Right ventricle myocardium inferior (tissue), 1 donor: ENCODE results near the gene GJA1. TPM values are rescaled to one million over a fixed set of nuclear protein-coding genes. Genes with fewer than 3 reads are reported as not detected.
A peak's percentile ranks its signal among the peaks of the same experiment; 100 is the strongest.
"Not testable (repeated sequence)": the region's sequence is repeated elsewhere in the genome, so short reads cannot be mapped to it uniquely, and the experiment has no call there.

Experiments
- ATAC-seq: fragments of 200-7000 bp; cut with Tn5 transposase; one replicate; pipeline ENCODE4 v1.9.1; 2020; ENCODE audit warnings: mild to moderate bottlenecking, moderate library complexity
- DNase-seq: peaks from one replicate; pipeline ENCODE4 v3.0.0; 2021; ENCODE audit errors: missing footprints
- intact Hi-C: fragments of 100-400 bp; cut with DNase I; formaldehyde crosslinking; loops from one replicate; pipeline ENCODE4 v1.11.0; 2022
- total RNA-seq: library from RNA; stranded (reverse); fragmentation: NEBNext Ultra II Directional; extraction: Animal tissue kit (Norgen Biotek cat#: 25700); gene quantifications from one replicate; pipeline ENCODE4 v1.2.1, GENCODE V29; 2021
- donor health status: DM: no; HTN: yes; CAD: no; lungs with severe emphysema.

Gene GJA1
- total RNA-seq, 1 donor from 2014 or later = 221 TPM

DNA sequence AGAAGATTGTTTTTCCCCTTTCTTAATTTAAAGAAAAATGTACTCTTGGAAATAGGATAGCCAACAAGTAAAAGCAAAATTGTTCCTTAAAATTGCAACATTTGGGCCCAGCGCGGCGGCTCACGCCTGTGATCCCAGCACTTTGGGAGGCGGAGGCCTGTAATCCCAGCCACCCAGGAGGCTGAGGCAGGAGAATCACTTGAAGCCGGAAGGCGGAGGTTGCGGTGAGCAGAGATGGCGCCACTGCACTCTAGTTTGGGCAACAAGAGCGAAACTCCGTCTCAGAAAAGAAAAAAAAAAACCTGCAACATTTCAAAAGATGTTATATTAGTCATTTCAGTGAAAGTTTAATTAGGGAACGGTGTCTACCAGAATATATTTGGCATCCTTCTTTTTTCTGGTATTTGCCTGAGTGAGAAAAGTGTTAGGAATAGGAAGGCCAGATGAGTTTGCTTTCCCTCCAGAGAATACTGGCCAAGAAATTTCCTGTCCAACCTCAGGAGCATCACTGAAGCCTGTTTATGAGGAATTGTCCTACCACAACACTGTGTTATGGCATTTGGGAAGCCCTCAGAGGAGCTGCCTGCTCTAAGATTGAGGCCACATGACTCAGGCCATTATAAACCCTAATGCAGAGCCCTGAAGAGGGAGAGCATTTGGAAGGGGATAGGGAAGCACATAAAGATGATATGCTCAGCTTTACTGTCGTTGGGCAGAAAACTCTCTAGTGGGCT lies 1.2 kb upstream of the GJA1 start:
- intact Hi-C loops = loop anchor here (5.0 kb wide), 1 partner anchor 853 kb away; no protein-coding TSS in a partner anchor
- ATAC-seq = peak; percentile 30
- no peak for DNase-seq

DNA sequence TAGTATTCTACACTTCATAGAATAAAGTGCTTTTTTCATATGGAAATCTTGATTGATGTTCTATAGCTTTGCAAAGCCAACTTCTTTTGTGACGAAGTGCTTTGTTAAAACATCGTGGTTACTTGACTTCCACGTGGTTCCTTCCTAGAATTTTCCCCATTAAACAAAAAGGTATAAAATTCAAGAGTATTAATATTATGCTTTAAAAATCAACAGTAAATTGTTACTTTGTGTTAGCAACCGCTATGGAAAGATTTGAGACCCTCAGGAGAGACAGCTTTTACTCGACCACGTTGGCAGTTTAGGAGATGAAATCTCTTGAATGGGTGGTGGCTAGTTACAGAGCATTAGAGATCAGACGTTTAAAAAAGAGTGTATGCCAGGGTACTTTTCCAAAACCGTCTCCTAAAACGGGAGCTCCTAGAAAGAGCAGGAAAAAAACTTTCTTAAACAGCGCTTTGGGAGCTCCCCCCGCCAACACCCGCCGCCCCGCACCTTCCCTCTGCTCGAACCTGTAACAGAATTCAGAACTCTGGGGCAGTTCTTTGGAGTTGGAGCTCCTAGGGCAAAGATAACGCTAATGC lies 920 bp downstream of the GJA1 start:
- intact Hi-C loops = loop anchor here (2.0 to 5.0 kb wide), 5 partner anchors 216 to 692 kb away; no protein-coding TSS in a partner anchor
- DNase-seq (no peak), ATAC-seq (no peak)

DNA sequence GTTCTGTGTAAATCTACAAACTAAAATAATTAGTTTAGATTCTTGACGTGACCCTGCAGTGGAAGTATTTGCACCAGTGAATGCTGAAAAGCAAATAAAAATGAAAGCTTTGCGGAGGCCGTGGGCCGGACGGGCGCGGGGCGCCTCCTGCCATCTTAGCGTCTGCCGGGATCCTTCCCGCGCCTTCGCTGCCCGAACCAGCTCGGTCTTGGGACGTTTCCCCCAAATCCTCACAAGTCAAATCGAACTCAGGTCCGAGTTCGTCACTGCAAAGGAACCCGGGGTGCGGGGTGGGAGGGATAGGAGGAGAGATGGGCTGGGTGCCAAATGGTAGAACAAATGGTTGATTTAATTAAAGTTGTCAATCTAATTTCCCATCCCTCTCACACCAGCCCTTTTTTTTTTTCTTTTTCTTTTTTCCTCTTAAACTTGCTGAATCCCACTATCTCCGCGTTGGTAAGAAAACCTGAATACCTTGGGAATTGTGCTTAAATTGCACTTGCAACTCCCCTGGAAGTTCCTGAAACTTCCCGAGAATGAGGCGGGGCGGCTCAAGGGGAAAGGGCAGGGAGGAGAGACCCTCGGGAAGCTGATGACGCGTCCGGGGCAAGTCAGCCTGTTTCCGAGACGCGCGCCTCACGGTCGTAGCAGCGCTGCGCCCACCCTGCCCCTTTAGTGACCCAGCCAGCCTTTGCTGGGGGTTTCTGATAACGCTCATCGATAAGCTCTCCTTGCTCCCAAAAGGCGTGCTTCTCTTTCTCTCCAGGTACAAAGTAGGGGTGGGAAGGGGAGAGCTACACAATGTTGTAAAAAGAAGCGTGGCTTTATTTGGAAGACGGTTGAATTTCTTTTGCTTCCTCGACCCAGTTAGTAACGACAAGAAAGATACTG lies 1.8 kb downstream of the GJA1 start:
- no peak for DNase-seq
- ATAC-seq = peak; percentile 40
- intact Hi-C loops = loop anchor here (2.0 to 5.0 kb wide), 5 partner anchors 215 to 692 kb away; no protein-coding TSS in a partner anchor

DNA sequence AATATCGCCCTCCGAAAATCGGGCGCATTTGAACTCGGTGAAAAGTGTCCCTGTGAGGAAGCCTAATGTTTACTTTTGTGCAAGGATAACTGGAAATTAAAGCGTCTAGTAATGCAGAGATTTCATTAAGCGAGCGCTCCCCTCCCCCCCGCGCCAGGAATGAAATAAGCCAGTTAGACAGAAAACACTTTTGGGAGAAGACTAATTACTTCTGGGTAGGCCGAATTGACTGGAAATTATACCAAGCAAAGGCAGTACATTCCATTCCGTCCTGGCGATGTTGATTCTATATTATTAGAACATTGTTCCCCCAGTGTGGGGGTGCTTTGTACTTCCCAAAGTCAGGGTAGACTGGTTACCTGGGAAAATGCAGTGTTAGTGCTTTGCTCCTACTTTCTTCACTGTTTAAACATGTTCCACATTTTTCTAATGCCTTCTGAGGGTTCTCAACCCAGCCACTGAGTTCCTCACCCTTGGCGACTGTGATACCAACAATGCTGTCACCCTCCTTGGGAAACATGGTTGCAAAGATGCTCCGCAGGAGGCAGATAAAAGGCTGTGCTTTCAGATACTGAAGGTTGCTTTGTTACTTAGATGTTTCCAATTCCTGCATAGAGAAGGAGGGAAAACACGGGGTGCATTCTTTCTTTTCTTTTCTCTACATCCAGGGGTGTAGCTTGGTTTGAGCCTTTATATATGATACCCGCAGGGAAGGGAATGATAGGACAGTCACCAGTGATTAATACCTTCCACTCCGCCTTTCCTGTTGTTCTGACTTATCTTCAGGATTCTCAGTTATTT lies 2.6 kb downstream of the GJA1 start:
- intact Hi-C loops = loop anchor here (2.0 to 5.0 kb wide), 5 partner anchors 214 to 691 kb away; no protein-coding TSS in a partner anchor
- ATAC-seq (no peak), DNase-seq (no peak)

DNA sequence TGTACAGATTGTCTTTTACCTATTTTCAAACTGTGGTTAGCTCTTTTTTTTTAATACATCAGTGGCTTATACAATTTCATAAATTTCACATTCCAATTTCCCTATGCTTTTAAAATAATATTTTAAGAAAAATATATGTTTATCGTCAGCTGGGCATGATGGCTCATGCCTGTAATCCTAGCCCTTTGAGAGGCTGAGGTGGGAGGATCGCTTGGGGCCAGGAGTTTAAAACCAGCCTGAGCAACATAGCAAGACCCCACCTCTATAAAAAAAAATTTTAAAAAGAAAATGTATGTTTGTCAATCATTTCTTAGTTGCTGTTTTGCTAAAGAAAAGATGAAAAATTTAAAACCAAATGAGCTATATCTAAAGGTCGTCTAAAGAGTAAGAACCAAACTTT lies 3.4 kb downstream of the GJA1 start:
- intact Hi-C loops = loop anchor here (5.0 kb wide), 4 partner anchors 213 to 573 kb away; no protein-coding TSS in a partner anchor
- DNase-seq = no peak
- ATAC-seq = no peak

DNA sequence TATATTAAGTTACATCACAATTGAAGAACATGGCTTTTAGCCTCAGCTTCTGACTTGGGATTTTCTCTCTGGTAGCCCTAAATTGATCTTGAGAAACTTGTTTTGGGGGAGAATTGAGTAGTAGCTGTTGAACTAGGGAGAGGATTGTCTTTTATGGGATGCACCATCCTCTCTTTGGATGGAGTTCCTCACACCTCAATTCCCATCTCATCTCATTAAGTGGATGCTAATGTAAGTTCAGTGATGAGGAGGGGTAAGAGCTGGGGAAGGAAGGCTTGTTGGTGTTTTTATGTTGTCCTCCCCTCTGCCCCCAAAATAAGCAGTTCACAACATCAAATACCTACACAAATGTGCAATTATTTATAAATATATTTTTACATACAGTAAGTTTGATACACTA lies 4.0 kb downstream of the GJA1 start:
- no peak for DNase-seq
- intact Hi-C loops = loop anchor here (5.0 kb wide), 4 partner anchors 213 to 573 kb away; no protein-coding TSS in a partner anchor
- ATAC-seq = no peak

DNA sequence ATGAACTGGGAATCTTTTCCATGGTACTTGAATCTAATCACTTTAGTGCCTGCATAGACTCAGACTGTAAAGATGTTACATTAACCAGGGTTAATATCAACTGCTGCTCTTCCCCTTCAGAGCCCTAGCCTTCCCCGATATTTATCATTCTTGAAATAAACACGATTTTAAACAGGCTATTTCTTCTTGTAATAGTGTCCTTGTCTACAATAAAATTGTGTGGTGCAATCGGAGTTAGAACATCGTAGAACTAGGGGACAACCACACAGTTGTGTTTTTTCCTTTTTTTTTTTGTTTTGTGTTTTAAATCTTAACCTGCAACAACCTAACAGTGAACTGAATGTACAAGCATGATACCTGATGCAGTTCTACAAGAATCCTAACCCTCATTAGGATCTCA lies 4.5 kb downstream of the GJA1 start:
- ATAC-seq = no peak
- intact Hi-C loops = loop anchor here (5.0 kb wide), 5 partner anchors 142 to 572 kb away; no protein-coding TSS in a partner anchor
- no peak for DNase-seq

DNA sequence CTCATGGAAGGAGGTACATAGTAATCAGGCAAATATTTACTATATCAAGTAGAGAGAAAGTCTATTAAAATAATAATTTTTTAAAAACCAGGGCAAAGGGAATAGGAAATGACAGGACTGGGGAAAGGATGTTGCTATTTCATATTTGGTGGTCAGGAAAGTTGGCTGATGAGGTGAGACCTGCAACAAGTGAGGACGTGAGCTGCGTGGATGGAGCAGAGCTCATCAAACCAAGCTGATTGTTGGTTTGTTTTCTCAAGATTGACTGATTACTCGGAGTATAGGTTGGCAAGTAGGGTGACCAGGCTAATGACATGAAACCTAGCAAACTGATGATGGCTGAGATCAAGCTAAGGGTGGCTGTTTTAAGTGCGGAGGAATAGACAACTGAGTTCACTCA lies 6.0 kb downstream of the GJA1 start:
- DNase-seq (no peak), ATAC-seq (no peak)
- intact Hi-C loops = loop anchor here (5.0 kb wide), 1 partner anchor 141 kb away; no protein-coding TSS in a partner anchor

DNA sequence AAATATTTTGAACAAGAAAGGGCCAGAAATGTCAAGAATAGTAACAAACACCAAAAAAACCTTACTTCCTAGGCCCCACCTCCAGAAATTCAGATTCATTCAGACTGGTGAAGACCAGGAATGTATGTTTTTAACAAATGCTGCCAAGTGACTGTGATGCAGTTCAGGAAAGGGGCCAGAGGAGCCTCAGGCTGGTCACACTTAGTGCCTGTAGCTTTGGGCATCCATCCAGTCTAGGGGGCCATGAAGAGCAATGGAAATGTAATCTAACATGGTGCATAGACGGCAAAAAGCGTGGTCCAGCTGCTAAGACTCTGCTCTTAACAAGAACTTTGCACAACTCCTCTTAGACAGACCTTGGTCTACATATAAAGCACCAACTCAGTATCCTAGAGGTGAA lies 7.1 kb downstream of the GJA1 start:
- DNase-seq (no peak), ATAC-seq (no peak)
- intact Hi-C loops = loop anchor here (5.0 kb wide), 1 partner anchor 140 kb away; no protein-coding TSS in a partner anchor

DNA sequence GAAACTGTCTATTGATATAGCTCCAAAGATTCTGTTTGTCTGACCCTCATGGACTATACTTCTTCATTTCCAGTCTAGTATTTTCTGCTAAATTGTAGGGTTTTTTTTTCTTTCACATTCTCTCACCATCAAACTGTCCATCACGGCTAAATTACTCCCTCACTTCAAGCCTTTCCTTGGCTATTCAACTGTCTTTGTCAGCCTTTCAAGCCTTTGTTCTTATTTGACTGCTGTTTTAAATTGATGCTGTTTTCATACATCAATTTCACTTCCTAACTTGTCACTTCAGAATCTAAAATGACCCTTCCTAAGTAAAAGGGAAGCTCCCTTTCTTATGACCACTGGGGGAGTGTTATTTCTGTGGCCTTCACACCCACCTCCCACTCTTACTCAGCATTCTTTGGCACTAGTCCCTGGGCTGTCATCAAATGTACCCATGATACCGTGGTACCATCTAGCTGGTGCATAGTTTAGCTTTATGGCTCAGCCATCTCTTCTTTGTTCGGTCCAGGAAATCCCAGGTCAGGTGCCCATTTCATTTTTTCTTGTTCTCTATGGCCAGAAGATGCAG lies 8.6 kb downstream of the GJA1 start:
- intact Hi-C loops = loop anchor here (5.0 kb wide), 1 partner anchor 138 kb away; no protein-coding TSS in a partner anchor
- peak; percentile 78 for ATAC-seq

DNA sequence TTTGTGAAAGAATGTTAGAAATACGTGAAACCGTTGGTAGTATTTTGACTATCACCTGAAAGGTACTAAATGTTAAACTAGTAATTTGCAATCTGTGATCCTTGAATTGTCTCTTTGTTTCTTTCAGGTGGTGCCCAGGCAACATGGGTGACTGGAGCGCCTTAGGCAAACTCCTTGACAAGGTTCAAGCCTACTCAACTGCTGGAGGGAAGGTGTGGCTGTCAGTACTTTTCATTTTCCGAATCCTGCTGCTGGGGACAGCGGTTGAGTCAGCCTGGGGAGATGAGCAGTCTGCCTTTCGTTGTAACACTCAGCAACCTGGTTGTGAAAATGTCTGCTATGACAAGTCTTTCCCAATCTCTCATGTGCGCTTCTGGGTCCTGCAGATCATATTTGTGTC lies 11.3 kb downstream of the GJA1 start:
- intact Hi-C loops, ATAC-seq, DNase-seq: not testable (repeated sequence)

More for the DNA sequence above, 8.6 kb downstream of the GJA1 start:
- DNase-seq = no peak

DNA sequence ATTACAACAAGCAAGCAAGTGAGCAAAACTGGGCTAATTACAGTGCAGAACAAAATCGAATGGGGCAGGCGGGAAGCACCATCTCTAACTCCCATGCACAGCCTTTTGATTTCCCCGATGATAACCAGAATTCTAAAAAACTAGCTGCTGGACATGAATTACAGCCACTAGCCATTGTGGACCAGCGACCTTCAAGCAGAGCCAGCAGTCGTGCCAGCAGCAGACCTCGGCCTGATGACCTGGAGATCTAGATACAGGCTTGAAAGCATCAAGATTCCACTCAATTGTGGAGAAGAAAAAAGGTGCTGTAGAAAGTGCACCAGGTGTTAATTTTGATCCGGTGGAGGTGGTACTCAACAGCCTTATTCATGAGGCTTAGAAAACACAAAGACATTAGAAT lies 12.3 kb downstream of the GJA1 start:
- ATAC-seq, intact Hi-C loops, DNase-seq: not testable (repeated sequence)

DNA sequence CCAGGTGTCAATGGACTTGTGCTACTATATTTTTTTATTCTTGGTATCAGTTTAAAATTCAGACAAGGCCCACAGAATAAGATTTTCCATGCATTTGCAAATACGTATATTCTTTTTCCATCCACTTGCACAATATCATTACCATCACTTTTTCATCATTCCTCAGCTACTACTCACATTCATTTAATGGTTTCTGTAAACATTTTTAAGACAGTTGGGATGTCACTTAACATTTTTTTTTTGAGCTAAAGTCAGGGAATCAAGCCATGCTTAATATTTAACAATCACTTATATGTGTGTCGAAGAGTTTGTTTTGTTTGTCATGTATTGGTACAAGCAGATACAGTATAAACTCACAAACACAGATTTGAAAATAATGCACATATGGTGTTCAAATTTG lies 13.1 kb downstream of the GJA1 start:
- ATAC-seq, intact Hi-C loops: not testable (repeated sequence)

DNA sequence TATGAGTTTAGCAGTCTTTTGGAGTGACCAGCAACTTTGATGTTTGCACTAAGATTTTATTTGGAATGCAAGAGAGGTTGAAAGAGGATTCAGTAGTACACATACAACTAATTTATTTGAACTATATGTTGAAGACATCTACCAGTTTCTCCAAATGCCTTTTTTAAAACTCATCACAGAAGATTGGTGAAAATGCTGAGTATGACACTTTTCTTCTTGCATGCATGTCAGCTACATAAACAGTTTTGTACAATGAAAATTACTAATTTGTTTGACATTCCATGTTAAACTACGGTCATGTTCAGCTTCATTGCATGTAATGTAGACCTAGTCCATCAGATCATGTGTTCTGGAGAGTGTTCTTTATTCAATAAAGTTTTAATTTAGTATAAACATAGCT lies 13.9 kb downstream of the GJA1 start:
- ATAC-seq (no peak), DNase-seq (no peak)
- intact Hi-C loops = no loop called here

More for the DNA sequence above, 13.1 kb downstream of the GJA1 start:
- not testable (repeated sequence) for DNase-seq

DNA sequence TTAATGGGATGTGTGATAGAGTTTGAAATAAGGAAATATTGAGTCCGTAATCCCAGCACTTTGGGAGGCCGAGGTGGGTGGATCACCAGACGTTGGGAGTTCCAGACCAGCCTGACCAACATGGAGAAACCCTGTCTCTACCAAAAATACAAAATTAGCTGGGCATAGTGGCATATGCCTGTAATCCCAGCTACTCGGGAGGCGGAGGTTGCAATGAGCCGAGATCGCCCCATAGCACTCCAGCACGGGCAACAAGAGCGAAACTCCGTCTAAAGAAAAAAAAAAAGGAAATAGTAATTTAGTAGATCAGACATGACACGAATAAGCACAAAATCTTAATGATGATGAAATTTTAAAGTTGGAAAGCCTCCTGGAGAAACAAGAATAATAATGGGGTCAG lies 14.8 kb downstream of the GJA1 start:
- intact Hi-C loops = no loop called here
- DNase-seq (no peak), ATAC-seq (no peak)

DNA sequence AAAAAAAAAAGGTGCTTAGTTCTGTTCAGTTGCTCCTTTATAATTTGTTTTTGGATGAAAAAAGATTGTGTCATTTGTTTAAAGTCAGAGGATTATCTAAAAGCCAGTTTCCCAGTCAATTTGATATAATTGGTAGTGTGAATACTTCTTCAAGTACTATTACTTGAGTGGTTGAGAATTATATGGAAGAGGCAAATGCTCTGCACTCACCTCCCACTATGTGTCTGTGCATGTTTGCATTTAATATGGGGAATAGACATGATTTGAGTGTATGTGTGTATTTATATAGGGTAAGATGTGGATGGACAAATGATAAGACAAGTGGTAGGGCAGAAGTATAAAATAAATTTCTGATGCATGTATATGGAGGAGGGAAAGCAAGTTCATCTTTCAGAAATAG lies 15.8 kb downstream of the GJA1 start:
- intact Hi-C loops = no loop called here
- no peak for ATAC-seq
- DNase-seq = no peak

DNA sequence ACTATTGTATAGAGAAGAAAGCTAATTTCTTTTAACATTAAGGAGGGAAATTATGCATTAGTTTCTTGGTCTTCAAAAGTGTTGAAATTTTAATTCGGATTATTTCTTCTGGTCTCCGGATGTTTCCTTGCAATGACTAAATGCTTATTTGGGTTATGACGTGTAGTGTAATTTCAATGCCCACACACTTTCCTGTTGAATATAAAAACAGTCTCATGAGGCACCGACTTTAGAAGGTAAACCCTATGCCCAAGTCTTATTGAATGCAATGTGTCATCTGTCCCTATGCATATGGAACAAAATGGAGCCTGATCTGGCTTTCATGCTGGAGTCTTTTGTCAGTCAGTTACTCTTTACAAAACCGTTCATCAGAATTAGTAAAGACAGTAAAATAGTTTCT lies 17.7 kb downstream of the GJA1 start:
- intact Hi-C loops = no loop called here
- no peak for ATAC-seq
- DNase-seq = no peak

DNA sequence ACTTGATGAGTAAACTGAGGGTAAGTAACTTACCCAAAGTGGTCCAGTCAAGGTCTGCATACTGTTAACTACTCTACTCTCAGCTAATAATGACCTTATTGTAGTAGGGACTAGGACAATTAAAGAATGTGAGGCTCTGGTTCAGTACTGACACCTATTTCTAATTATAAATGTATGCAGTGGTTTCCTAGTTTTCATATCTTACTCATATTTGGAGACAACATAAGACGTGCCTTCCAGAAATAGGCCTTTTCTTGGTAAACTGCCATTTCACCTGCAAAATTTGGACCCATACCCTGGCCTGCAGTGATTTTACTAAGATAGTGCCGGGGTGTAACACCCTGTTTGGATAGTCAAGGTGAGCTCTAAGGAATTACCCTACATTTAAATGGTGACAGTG lies 24.7 kb downstream of the GJA1 start:
- ATAC-seq = no peak

More for the DNA sequence above, 24.7 kb downstream of the GJA1 start:
- no peak for DNase-seq
- intact Hi-C loops = no loop called here
